Fibroblast of lung (primary cell): ENCODE data around the gene ZNF614. TPM values are rescaled to one million over a fixed set of nuclear protein-coding genes. Genes with fewer than 3 reads are reported as not detected.

Experiments used
- DNase-seq, 2 donors: peaks; one replicate each; pipeline versions ENCODE4 v3.0.0 to v3.0.0-alpha.2; 2010; ENCODE audit warnings: low read depth in 2 of 2
- H2AFZ ChIP-seq: 2 replicates; pipeline ENCODE4 v1.5.1; 2012; ENCODE audit warnings: low read length, control low read depth, inconsistent platforms
- H3K27ac ChIP-seq: 2 replicates; pipeline ENCODE4 v1.5.1; 2011; ENCODE audit warnings: low read length, control low read depth; ENCODE audit not compliant: insufficient read depth
- H3K27me3 ChIP-seq: 2 replicates; pipeline ENCODE4 v1.5.1; 2011; ENCODE audit warnings: mild to moderate bottlenecking, low read length; ENCODE audit not compliant: control insufficient read depth, insufficient read depth
- H3K36me3 ChIP-seq: 2 replicates; pipeline ENCODE4 v1.5.1; 2011; ENCODE audit warnings: low read length; ENCODE audit not compliant: control insufficient read depth, insufficient read depth
- H3K4me1 ChIP-seq: 2 replicates; pipeline ENCODE4 v1.5.1; 2011; ENCODE audit warnings: low read length; ENCODE audit not compliant: control insufficient read depth, insufficient read depth; ENCODE audit errors: extremely low read depth
- H3K4me2 ChIP-seq: 2 replicates; pipeline ENCODE4 v1.5.1; 2011; ENCODE audit warnings: low read length, control low read depth; ENCODE audit not compliant: insufficient read depth; ENCODE audit errors: extremely low read depth
- H3K4me3 ChIP-seq, 4 experiments: fragments of 200-600 bp in 1 of 4; sonication (generic) in 1 of 4; replicated peaks in 1 of 4; 2 replicates each; pipeline ENCODE4 v1.5.1; 2011 to 2016; ENCODE audit warnings: low read length in 4 of 4, low read depth in 3 of 4, mild to moderate bottlenecking in 3 of 4, control low read depth in 2 of 4, inconsistent platforms in 1 of 4, mixed read lengths in 1 of 4; ENCODE audit not compliant: insufficient read depth in 1 of 4; ENCODE audit errors: control extremely low read depth in 1 of 4
- H3K79me2 ChIP-seq: 2 replicates; pipeline ENCODE4 v1.5.1; 2012; ENCODE audit warnings: mild to moderate bottlenecking, low read length, inconsistent platforms; ENCODE audit not compliant: control insufficient read depth, insufficient read depth
- H3K9ac ChIP-seq: 2 replicates; pipeline ENCODE4 v1.5.1; 2011; ENCODE audit warnings: mild to moderate bottlenecking, low read length, control low read depth; ENCODE audit not compliant: insufficient read depth
- H3K9me3 ChIP-seq: 2 replicates; pipeline ENCODE4 v1.5.1; 2012; ENCODE audit warnings: low read depth, low read length; ENCODE audit not compliant: control insufficient read depth, insufficient read depth
- H4K20me1 ChIP-seq: 2 replicates; pipeline ENCODE4 v1.5.1; 2011; ENCODE audit warnings: low read length; ENCODE audit not compliant: control insufficient read depth, insufficient read depth; ENCODE audit errors: extremely low read depth
- EZH2 ChIP-seq: IDR thresholded peaks from 2 replicates; pipeline ENCODE4 v1.5.1; 2012; ENCODE audit warnings: low read length, control low read depth, mild to moderate bottlenecking; ENCODE audit errors: missing control alignments
- polyA plus RNA-seq, 2 donors: library from polyadenylated mRNA; depleted of rRNA in 1 of 2; stranded (reverse) in 1 of 2; unstranded in 1 of 2; fragments of >200 nt; gene quantifications; 2 replicates each; pipeline ENCODE4 v1.2.1, GENCODE V29; 2011 to 2012; ENCODE audit warnings: missing spikeins in 1 of 2
- total RNA-seq: library from RNA; depleted of rRNA; stranded (reverse); fragments of >200 nt; gene quantifications from 2 replicates; pipeline ENCODE4 v1.2.1, GENCODE V29; 2014
- TF ChIP-seq, protein P1 (sequence below), 2 donors: IDR thresholded peaks in 1 of 2; conservative IDR thresholded peaks in 1 of 2; 1 replicate in 1 of 2; 2 replicates in 1 of 2; pipeline ENCODE4 v1.5.1; 2011 to 2012; ENCODE audit warnings: low read length in 2 of 2, control low read depth in 1 of 2, inconsistent platforms in 1 of 2, low read depth in 1 of 2, mild to moderate bottlenecking in 1 of 2

The ZNF614 gene
- total and polyA plus RNA-seq, 2 donors (not counting 1 experiment from before 2014, with no cell fraction given): 7.2 to 9.2 TPM

- no peak for DNase-seq
- no peak overlapping the region for H3K4me3 ChIP-seq
Observed at GRCh38 chr19:51980116-51980736, 48.0 kb downstream of the ZNF614 start.

GRCh38 chr19:51978882-51979281, 49.3 kb downstream of the ZNF614 start:
- Histone ChIP-seq H3K4me2 (no peak overlapping the region), H3K4me1 (no peaks in the 10 kb centered on the region), H3K36me3 (no peaks in the 10 kb centered on the region), H4K20me1 (no peaks in the 10 kb centered on the region), H3K27ac (no peak overlapping the region), H3K4me3 (no peak overlapping the region), H2AFZ (no peak overlapping the region), H3K27me3 (no peaks in the 10 kb centered on the region), H3K9ac (no peak overlapping the region), H3K9me3 (no peaks in the 10 kb centered on the region), H3K79me2 (peaks cover 2% of the 10 kb centered on the region)
- no peak for DNase-seq
- no peak for TF ChIP-seq EZH2
- TF ChIP-seq, protein P1, sequence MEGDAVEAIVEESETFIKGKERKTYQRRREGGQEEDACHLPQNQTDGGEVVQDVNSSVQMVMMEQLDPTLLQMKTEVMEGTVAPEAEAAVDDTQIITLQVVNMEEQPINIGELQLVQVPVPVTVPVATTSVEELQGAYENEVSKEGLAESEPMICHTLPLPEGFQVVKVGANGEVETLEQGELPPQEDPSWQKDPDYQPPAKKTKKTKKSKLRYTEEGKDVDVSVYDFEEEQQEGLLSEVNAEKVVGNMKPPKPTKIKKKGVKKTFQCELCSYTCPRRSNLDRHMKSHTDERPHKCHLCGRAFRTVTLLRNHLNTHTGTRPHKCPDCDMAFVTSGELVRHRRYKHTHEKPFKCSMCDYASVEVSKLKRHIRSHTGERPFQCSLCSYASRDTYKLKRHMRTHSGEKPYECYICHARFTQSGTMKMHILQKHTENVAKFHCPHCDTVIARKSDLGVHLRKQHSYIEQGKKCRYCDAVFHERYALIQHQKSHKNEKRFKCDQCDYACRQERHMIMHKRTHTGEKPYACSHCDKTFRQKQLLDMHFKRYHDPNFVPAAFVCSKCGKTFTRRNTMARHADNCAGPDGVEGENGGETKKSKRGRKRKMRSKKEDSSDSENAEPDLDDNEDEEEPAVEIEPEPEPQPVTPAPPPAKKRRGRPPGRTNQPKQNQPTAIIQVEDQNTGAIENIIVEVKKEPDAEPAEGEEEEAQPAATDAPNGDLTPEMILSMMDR (conservative IDR thresholded peaks at IDR 0.05 in 1 of 2, IDR thresholded peaks at IDR 0.05 in 1 of 2; ENCODE audit: low read depth in 1 of 2, low read length in 2 of 2): no peak

More at GRCh38 chr19:51980116-51980736, 48.0 kb downstream of the ZNF614 start:
- H3K4me1 ChIP-seq: no peaks in the 10 kb centered on the region
- H3K27ac ChIP-seq: no peak overlapping the region
- no peak overlapping the region for H2AFZ ChIP-seq
- H3K27me3 ChIP-seq: no peaks in the 10 kb centered on the region
- H4K20me1 ChIP-seq: no peaks in the 10 kb centered on the region
- H3K9me3 ChIP-seq: no peaks in the 10 kb centered on the region
- H3K79me2 ChIP-seq: peaks cover 4% of the 10 kb centered on the region
- no peak overlapping the region for H3K9ac ChIP-seq
- H3K36me3 ChIP-seq: no peaks in the 10 kb centered on the region
- H3K4me2 ChIP-seq: no peak overlapping the region
- TF ChIP-seq EZH2: no peak
- TF ChIP-seq, protein P1 (conservative IDR thresholded peaks at IDR 0.05 in 1 of 2, IDR thresholded peaks at IDR 0.05 in 1 of 2; ENCODE audit: low read depth in 1 of 2, low read length in 2 of 2): no peak

- H3K4me3 ChIP-seq: no peak overlapping the region
- H3K9ac ChIP-seq: no peak overlapping the region
- no peaks in the 10 kb centered on the region for H3K36me3 ChIP-seq
- H3K9me3 ChIP-seq: no peaks in the 10 kb centered on the region
- no peaks in the 10 kb centered on the region for H4K20me1 ChIP-seq
- H3K4me1 ChIP-seq: no peaks in the 10 kb centered on the region
- H3K4me2 ChIP-seq: no peak overlapping the region
- TF ChIP-seq, protein P1 (conservative IDR thresholded peaks at IDR 0.05 in 1 of 2, IDR thresholded peaks at IDR 0.05 in 1 of 2; ENCODE audit: low read depth in 1 of 2, low read length in 2 of 2): no peak
- TF ChIP-seq EZH2: no peak
- no peak overlapping the region for H2AFZ ChIP-seq
- no peak overlapping the region for H3K27ac ChIP-seq
- no peaks in the 10 kb centered on the region for H3K27me3 ChIP-seq
- DNase-seq: no peak
- H3K79me2 ChIP-seq: peaks cover 2% of the 10 kb centered on the region
Observed at GRCh38 chr19:51977346-51977745, 50.8 kb downstream of the ZNF614 start.
